Measurements from ENCODE around the gene MYBPC1. TPM values are rescaled to one million over a fixed set of nuclear protein-coding genes. Genes with fewer than 3 reads are reported as not detected.

MYBPC1 gene
- total and polyA plus RNA-seq, 2 of the 4 experiments (the other 2 are of a cell fraction): not detected

DNA sequence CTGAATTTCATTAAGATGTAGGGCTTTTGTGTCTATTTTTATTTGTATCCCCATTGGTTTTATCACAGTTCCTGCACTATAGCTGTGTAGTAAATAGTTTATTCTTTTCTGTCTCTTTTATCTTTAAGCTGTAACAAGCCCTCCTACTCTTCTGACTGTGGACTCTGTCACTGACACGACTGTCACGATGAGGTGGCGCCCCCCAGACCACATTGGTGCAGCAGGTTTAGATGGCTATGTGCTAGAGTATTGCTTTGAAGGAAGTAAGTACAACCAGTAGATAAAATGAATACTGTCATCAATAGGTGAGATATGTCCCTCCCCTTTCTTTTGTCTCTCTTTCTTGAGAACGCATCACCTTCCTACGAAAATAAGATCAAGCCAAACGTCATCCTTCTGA, 68.5 kb downstream of the MYBPC1 start:
- no peaks in the 10 kb centered on the region for H4K20me1 ChIP-seq (ENCODE audit: insufficient read depth, low read length)
- H3K9me1 ChIP-seq (ENCODE audit: insufficient read depth, low read length): no peaks in the 10 kb centered on the region
- no peak overlapping the region for H2AFZ ChIP-seq (replicated peaks; ENCODE audit: low read length, poor library complexity)
- no peak overlapping the region for H3K18ac ChIP-seq (ENCODE audit: low read depth, low read length)
- H3K56ac ChIP-seq (ENCODE audit: extremely low read depth, insufficient read depth, low read length): no peak overlapping the region
- dilution Hi-C loops (cut with HindIII; ENCODE audit: low sequenced_read_pairs, unreplicated experiment) (no loop called here), intact Hi-C loops (cut with micrococcal nuclease) (no loop called here), in situ Hi-C loops (cut with MboI; ENCODE audit: low sequenced_read_pairs) (no loop called here)
- no peak overlapping the region for H3K27ac ChIP-seq (ENCODE audit: insufficient read depth, low read length)
- no peak for TF ChIP-seq POLR2A (IDR thresholded peaks at IDR 0.05; ENCODE audit: low read depth, low read length)
- TF ChIP-seq USF2 (IDR thresholded peaks at IDR 0.05; ENCODE audit: low read depth, low read length): no peak
- no peak for TF ChIP-seq CTCF (conservative IDR thresholded peaks at IDR 0.05; ENCODE audit: low read depth, low read length)
- TF ChIP-seq MAFK (IDR thresholded peaks at IDR 0.05; ENCODE audit: low read depth, low read length): no peak
- TF ChIP-seq CEBPB (IDR thresholded peaks at IDR 0.05; ENCODE audit: low read depth, low read length): no peak
- TF ChIP-seq MXI1 (IDR thresholded peaks at IDR 0.05; ENCODE audit: borderline replicate concordance, low read depth, low read length): no peak
- TF ChIP-seq RFX5 (IDR thresholded peaks at IDR 0.05; ENCODE audit: low read depth, low read length): no peak
- TF ChIP-seq ELK1 (IDR thresholded peaks at IDR 0.05; ENCODE audit: borderline replicate concordance, low read depth, low read length): no peak
- no peak for TF ChIP-seq RCOR1 (IDR thresholded peaks at IDR 0.05; ENCODE audit: insufficient replicate concordance, low read length)
- TF ChIP-seq FOS (IDR thresholded peaks at IDR 0.05; ENCODE audit: low read depth, low read length): no peak
- TF ChIP-seq BHLHE40 (IDR thresholded peaks at IDR 0.05; ENCODE audit: low read depth, low read length): no peak
- no peak for TF ChIP-seq CHD1 (IDR thresholded peaks at IDR 0.05; ENCODE audit: low read depth, low read length)
- no peak for TF ChIP-seq NFE2L2 (IDR thresholded peaks at IDR 0.05; ENCODE audit: low read depth, low read length)
- H3K9me3 ChIP-seq (ENCODE audit: control insufficient read depth, insufficient read depth, low read length): no peaks in the 10 kb centered on the region
- H2BK5ac ChIP-seq (ENCODE audit: low read depth, low read length, poor library complexity, severe bottlenecking): no peak overlapping the region
- no peak overlapping the region for H2AK5ac ChIP-seq (ENCODE audit: low read depth, low read length)
- no peak overlapping the region for H4K5ac ChIP-seq (ENCODE audit: low read depth, low read length)
- ATAC-seq (ENCODE audit: low read depth): no peak
- H2BK120ac ChIP-seq (ENCODE audit: low read depth, low read length): no peak overlapping the region
- no peak overlapping the region for H3K4ac ChIP-seq (ENCODE audit: low read depth, low read length)
- no peak overlapping the region for H3K4me2 ChIP-seq (ENCODE audit: low read depth, low read length)
- CTCF ChIA-PET: no interaction called here
- no CpG with 5 or more reads among the region's 6 CpGs for WGBS, 2 experiments (ENCODE audit: extremely low coverage in 2 of 2, insufficient read length in 1 of 2)
- no TSS peak for BruUV-seq (replicated peaks)
- H3K27me3 ChIP-seq (ENCODE audit: control insufficient read depth, insufficient read depth, low read length): peaks cover 2% of the 10 kb centered on the region; the same call in 1 of the 2 replicates
- no peak overlapping the region for H3K23ac ChIP-seq (ENCODE audit: low read depth, low read length)
- no peaks in the 10 kb centered on the region for H3K79me1 ChIP-seq (ENCODE audit: low read depth in 1 of 2, low read length in 2 of 2)
- no peak for DNase-seq
- H3K36me3 ChIP-seq (ENCODE audit: control insufficient read depth, insufficient read depth, low read length): no peaks in the 10 kb centered on the region
- no peak overlapping the region for H3K9ac ChIP-seq (ENCODE audit: low read depth, low read length)
- H4K8ac ChIP-seq (ENCODE audit: low read depth in 2 of 2, low read length in 2 of 2): no peak overlapping the region
- H4K91ac ChIP-seq (ENCODE audit: insufficient read depth, low read depth, low read length): no peak overlapping the region
- no peak overlapping the region for H2AK9ac ChIP-seq (replicated peaks; ENCODE audit: low read depth, low read length, poor library complexity)
- no peak overlapping the region for H3K14ac ChIP-seq (replicated peaks; ENCODE audit: low read depth, low read length)
- H2BK20ac ChIP-seq (ENCODE audit: low read depth, low read length): no peak overlapping the region
- POLR2A ChIA-PET (ENCODE audit: unreplicated experiment): no interaction called here
- no peaks in the 10 kb centered on the region for H3K4me1 ChIP-seq (ENCODE audit: control insufficient read depth, insufficient read depth, low read length)
- H3K4me3 ChIP-seq (ENCODE audit: insufficient read depth, low read depth, low read length): no peak overlapping the region
- no peak overlapping the region for H2BK15ac ChIP-seq (ENCODE audit: low read depth, low read length)

Data from IMR-90 (cell line).